ENCODE data around the gene POLD3.
"Not testable (repeated sequence)": the region's sequence is repeated elsewhere in the genome, so short reads cannot be mapped to it uniquely, and the experiment has no call there.

POLD3 gene

DNA sequence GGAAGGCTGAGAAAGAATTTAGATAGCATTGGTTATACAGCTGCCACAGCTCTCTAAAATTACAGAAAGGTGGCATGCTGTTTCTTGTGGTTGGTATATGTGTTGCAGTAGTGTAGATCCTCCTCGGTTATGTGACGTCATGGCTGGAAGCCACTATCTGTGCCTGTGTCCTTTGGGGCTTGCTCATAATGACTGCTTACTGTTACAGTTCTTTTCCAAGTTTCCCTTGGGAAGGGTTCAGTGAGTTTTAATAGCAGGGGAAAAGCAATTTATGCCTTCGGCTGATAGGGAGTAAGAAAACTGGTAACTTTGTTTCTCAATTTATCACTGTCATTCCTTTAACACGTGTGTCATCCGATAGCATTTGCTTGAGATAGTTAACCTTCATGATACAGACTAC, 47.2 kb downstream of the POLD3 start:
- no peak for DNase-seq

DNA sequence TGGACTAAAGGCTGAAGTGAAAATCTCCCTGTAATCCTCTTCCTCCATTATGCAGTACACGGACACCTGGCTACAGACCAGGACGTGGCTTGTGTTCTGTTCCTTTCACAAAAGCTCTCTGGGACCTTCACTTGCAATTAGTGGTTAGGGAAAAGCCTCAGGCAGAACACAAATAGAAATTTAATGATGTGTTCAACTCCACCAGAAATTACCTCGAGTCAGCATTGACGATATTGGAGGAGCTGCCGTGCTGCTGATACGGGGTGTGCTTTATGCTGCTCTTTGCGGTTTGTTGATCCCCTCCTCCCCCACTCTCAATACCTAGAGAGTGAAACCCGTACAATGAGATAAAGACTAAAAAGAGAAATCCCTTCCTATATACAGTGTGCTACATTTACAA, 48.9 kb downstream of the POLD3 start:
- DNase-seq, result no peak

DNA sequence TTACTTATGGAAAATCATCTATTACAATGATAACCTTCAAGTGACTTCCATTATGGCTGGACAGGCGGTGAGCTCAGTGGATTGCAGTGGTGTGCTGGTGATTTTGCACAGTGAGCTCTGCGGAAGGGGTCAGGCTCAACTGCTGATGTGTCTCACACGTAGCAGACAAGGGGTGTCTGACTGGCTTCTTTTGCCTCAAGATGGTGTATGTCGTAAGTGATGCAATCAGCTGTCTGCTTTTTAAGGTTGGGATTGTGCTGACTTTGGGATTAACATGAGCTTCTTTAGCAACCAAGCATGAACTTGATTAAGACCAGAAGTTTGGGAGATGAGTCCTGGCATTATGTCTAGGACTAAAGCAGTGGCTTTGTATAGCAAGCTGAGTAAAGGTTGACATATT, 49.5 kb downstream of the POLD3 start:
- DNase-seq, result no peak

DNA sequence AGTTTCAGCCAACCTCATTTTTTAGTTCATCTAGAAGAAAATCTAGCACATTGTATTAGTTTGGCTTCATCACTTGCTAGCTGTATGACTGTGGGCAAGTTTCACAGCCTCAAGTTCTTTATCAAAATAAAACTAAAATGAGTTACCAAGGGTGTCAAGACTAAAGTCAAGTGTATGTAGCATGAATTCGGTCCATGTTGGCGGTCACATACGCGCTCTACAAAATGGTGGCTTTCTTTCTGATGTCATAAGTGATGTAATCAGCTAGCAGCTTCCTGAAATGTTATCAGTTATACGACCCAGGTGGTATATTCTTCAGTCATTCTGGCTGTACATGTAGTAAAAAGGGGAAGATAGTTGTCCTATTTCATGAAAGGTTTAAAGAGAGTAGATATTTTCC, 50.5 kb downstream of the POLD3 start:
- DNase-seq, result no peak

DNA sequence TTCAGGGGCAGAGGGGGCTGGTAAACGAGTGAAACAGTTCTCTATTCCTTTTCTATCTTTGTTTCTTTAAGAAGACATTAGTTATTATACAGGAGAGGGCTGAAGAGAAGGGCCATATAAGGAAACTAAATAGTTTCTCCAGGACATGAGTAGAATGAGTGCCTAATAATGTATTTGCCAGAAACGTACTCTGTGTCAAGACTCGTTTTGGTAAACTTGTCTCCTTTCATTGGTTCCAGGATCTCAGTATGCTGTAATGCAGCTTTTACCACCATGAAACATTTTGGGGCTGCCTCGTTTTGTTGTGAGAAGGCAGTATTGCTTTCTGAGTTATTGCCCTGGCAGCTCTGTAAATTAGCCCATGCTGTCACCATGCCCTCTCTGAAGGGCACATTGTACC, 51.7 kb downstream of the POLD3 start:
- DNase-seq, result no peak

DNA sequence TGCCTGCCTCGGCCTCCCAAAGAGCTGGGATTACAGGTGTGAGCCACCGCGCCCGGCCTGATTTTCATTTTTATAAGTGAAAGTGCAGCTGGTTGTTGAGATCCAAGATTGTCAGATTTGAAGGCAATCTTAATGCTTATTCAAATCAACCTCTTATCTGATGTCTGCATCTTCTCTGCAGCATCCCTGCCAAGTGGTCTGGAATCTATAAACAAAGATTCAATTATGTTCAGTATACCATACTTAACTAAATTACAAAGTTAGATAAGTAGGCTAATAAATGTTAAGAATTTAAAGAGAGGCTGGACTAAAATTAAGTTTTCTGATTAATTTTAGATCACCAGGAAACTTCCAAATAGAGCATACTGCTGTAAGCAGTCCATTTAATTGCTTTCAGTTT, 53.8 kb downstream of the POLD3 start:
- DNase-seq, result no peak

DNA sequence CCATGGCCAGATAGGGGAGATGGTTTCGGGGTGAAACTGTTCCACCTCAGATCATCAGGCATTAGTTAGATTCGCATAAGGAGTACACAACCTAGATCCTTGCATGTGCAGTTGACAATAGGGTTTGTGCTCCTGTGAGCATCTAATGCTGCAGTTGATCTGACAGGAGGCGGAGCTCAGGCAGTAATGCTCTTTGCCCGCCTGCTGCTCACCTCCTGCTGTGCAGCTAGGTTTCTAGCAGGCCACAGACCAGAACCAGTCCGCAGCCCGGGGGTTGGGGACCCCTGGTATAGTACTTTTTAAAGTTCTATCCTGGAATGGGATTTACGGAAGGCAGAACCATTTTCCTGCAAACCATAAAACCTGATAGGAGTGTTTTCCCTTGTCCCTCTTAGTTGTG, 54.6 kb downstream of the POLD3 start:
- DNase-seq, result no peak

DNA sequence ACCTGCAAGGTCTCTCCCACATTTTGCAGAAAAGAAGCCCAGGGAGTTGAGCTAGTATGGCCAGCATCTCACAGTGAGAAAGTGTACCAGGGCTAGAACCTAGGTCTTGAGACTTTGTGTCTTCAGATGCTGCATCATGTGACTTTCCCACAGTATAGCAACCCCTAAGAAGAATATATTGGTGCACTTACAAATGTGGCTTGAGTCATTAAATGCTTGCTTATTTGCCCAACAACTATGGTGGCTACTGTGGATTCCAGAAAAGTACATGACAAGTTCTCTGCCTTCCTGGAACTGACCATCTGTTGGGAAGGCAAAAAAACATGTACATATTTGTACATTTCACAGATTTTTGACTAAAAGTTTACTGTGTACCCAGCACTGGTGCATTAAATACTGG, 55.0 kb downstream of the POLD3 start:
- no peak for DNase-seq

DNA sequence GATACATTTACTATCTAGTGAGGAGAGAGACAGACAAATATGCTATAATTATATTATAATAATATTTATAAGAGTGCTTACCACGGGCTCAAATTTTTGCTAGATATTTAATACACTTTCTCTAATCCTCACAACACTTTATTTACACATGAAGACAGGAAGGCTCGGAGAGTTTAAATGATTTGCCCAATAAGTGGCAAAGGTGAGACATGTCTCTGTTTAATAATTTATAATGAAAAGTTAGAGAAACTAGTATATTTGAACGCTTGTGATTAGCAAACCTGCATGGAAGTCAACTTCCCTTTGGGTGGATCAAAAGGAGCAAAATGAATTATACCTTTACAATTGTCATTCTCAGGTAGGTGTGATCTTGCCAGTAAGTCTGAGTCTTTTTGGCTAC, 55.4 kb downstream of the POLD3 start:
- no peak for DNase-seq

DNA sequence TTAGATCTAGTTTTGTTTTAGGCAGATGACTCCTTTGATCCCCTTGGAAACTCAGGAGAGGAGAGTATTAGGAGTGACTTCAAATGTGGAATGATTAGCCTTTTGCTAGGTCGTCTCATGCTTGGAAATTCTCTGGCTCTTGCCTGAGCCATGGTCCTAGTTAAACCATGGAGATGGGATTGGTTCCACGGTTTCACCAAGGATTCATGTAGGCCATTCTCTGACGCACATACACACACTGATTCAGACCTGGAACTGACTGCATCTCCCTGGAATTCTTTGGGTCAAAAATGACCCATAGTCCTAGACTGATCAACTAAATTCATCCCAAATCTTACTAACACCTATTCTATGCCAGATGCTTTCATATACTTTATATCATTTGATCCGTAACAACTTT, 56.5 kb downstream of the POLD3 start:
- no peak for DNase-seq

DNA sequence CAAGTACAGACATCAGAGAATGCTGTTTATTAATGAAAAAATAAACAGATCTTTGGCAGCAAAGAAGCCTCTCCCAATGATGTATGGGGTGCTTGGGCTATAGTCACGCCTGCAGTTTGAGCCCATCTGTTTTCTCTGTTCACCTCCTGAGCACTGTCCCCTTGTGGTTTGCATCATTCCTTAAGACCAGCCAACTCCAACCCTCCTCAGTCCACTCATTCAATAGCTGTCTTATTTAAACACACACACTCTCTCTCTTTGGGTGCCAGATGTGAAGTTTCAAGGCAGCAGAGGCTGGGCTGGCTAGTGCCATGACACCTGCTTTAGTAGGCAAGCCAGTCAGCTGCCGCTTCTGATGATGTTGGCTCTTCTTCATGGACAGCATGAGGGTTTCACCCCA, 58.1 kb downstream of the POLD3 start:
- no peak for DNase-seq

DNA sequence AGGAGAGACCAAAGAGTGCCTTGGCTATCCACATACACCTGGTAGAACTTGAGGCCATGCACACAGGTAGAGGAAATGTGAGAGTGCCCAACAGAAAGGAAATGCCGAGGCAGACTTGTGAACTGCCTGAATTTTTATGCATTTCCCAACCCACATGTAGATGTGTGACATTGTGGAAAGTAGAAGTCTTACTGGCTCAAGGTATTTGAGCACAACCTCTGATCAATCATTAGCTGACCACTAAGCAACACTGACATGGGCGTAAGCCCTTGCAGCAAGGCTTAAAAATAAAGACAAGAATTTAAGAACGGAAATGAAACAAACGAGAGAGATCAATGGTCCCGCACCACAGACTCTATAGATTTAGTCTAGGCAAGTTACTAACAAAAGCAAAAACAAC, 62.6 kb downstream of the POLD3 start:
- no peak for DNase-seq

DNA sequence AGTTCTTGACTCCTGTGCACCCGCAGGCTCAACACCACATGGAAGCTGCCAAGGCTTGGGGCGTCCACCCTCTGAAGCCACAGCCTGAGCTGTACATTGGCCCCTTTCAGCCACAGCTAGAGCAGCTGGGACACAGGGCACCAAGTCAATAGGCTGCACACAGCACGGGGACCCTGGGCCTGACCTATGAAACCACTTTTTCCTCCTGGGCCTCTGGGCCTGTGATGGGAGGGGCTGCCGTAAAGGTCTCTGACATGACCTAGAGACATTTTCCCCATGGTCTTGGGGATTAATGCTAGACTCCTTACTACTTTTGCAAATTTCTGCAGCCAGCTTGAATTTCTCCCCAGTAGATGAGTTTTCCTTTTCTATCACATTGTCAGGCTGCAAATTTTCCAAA, 66.7 kb downstream of the POLD3 start:
- DNase-seq, result not testable (repeated sequence)

DNA sequence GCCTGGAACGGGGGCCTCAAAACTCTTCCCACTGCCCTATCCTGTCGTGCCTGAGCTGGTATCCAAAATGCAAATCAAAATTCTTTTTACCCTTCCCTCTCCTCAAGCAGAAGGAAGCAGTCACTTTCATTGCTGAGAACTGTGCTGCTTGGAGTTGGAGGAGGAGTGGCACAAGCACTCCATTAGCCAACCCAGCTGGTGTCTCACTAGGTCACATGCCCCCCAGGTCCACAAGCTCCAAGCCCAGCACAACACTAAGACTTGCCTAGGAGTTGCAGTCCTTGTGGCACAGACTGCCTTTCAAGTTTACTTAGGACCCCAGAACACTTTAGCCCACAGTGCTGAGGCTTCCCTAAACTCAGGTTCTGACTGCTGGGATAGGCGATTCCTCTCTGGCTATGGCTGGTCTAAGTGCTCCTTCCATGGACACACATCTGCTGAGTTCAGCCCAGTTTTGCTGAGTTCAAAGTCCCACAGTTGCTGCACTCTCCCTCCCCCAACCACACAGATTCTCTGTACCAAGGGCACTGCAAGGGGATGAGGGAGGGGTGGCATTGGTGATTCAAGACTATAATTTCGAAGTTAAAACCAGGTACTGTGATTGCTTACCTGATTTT, 70.2 kb downstream of the POLD3 start:
- DNase-seq, result no peak

DNA sequence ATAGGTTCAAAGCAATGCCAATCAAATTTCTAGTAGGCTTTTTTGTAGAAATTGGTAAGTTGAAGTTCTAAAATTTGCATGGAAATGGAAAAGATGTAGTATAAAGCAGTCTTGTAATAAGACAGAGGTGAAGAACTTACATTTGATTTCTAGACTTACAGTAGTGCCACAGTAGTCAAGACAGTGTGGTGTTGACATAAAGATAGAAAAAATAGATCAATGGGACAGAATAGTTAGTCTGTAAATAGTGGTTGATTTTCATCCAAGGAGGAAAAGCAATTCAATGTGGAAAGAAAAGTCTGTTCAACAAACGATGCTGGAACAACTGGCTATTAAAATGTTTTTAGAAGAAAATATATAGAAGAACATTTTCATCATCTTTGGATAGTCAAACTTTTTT, 70.9 kb downstream of the POLD3 start:
- no peak for DNase-seq

DNA sequence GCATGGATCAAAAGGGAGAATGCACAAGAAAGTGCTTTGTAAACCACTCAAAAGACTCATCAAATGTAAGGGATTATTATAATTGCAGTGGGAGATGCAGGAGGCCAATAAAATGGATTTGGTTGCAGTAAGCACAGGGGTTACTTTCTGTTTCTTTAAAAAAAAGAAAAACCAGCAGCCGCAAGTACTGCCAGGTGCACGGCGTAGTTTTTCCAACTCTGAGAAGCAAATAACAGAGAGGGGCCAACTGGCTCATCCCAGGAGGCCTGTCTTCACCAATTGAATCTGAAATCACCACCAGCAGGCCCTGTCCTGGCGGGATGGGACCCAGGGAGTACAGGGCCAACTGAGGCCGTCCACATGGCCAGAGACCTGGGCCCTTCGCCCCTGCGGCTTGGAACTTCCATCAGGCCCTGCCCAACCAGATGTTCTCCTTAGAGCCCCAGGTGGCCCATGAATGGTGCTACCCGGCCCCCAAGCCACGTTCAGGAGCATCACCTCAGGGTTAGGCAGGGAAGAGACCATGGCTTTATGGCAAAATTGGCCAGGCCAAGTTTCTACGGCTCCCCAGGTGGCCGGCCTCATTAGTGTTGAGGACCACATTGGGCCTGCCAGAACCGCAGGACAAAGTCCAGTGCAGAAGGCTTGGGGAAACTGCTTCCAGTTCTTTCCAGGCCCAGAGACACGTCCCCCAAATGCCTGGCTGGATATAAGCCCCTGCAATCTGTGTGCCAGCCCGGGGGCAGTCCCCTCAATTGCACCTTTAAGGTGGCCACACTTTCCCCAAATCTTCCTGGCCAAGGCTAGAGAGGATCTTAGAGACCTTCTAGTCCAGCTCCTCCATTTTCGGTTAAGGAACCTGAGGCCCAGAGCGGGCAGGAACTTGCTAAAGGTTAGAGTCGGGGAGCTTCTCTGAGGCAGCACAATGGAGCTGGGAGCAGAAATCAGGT, 77.1 kb downstream of the POLD3 start:
- no peak for DNase-seq

DNA sequence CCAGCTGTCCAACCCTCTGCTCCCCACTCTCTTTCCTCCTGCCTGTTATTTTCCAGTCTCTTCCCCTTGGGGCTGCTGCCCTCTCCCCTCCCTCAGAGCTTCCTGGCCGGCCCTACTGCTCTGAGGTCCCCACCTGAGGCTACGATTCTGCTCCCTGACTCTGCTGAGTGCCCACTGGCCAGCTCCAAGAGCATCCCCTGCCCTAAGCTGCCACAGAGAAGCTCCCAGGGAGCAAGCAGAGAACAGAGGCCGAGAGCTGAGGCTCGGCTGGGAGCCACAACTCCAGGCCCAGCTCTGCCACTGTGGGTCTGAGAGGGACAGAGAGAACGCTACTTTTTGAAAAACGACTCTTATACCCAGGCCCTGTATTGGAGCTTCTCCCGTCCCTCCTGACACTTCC, 77.8 kb downstream of the POLD3 start:
- no peak for DNase-seq

DNA sequence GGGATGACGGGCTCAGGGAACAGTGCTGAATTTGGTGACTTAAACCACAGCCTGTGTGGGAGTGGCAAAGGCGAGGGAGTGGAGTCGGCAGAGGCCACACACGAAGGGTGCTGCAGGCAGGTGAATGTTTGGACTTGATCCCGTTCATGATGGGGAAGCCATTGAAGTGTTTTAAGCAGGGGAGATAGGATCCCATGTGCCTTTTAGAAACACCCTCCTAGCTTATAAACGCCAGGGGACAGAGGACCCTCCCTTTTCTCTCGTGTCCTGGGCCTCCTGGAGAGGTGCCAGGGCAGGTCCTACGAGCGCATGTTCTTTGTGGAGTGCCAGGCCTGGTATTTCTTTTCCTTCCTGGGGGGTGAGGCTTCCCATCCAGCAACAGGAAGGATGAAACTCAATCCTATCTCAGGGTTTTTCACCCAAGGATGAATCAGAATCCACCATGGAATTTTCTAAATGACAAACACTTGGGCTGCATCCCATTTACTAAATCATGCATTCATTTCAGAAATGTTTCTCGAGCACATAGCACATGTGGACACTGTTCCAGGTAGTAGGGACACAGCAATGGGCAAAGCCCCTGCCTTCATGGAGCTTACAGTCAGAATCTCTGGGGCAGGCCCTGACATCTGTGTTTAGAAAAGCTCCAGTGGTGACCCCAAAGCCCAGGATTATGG, 79.3 kb downstream of the POLD3 start:
- no peak for DNase-seq

DNA sequence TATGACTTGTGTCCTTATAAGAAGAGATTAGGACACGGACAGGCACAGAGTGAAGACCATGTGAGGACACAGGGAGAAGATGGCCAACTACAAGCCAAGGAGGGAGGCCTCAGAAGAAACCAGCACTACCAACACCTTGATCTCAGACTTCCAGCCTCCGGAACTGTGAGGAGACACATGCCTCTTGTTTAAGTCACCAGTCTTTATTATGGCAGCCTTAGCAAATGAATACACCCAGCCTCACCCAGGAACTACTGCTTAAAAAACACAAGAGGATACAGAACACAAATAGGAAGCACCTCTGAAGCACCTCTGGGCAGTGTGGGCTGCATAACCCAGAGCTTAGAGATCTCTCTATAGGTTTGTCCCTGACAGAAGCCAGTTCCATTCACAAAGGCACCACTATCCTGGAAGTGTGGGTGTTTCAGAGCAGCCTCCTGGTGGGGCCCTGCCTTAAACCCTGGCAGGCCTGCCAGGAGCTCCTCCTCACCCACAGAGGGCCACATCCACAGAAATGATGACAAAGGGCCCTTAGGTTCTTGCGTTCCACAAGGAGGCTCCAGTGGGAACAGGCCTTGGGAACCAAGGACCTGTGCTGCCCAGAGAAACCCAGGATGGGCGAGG, 80.1 kb downstream of the POLD3 start:
- no peak for DNase-seq

DNA sequence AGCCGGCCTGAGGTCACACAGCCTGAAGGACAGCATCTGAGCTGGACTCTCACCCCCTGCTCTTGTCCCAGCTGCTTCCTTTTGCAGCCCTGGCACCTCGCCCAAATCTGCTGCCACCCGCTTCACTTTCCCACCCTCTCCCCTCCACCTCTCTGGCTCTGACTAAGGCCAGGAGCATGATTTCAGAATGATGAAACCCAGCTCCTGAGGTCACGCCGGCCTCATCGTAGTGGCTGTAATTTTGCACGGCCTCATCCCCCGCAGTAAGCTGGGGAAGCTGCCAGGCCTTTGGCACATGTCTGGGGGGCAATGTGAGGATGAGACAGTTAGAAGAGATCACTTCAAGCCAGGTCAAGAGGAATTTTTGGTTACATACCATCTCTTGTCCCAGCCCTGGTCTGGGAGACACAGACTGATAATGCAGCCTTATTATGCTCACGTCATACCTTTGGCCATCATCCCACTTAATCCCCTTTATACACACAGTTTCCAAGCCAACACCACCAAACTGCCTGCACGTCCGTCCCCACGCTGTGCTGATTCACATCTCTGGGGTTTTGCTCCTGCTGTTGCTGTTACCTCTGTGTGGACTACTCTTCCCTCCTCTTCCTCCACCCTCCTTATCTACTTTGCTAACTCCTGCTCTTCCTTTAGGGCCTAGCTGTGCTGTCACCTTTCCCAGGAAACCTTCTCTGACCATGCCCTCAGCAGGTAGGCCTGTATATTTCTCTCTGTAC, 80.7 kb downstream of the POLD3 start:
- no peak for DNase-seq

DNA sequence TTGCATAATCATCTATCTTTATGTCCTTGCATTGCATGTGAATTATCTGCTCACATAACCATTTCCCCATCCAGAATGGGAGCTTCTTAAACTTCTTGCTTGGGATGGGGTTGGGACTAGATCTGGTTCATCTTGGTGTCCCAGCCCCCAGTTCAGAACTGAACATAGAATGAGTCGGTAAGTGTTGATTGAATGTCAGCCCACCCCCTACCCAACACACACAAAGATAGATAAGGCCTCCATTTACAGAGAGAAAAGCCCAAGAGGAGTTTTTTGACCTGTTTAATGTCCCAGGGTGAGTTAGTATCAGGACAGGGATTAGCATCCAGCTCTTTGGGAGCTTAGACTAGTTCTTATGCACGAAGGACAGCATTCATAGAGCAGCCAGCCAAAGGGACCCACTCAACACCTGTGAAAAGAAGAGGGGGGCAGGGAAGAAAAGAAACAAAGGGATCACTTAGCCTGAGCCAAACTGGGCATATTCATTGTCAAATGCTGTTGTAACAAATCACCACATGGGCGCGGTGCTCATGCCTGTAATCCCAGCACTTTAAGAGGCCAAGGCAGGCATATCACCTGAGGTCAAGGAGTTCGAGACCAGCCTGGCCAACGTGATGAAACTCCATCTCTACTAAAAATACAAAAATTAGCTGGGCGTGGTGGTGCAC, 81.4 kb downstream of the POLD3 start:
- no peak for DNase-seq

DNA sequence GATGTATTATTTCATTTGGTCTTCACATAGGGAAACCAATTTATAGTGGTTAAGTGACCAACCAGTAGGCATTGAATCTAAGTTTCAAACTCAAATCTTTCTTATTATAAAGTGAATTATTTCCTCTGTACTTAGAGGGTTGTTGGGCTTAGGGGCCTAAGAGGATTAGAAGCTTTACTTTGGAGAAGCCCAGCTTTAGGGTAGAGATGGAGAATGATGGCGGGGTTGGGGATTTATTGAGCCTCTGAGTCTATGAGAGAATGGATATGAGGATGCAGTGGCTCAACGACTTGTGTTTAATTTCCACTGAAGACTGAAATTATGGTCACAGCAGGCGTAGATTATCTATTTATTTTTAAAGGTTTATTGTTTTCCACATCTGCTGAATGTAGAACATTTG, 83.4 kb downstream of the POLD3 start:
- DNase-seq, result no peak
